Nucleus accumbens (tissue), 56 donors: ENCODE data around the gene NOX5.

Experiments used
- DNase-seq, 56 donors: peaks; one replicate each; lab custom pipeline; 2025; lab: John Stamatoyannopoulos, UW

Gene NOX5

DNA sequence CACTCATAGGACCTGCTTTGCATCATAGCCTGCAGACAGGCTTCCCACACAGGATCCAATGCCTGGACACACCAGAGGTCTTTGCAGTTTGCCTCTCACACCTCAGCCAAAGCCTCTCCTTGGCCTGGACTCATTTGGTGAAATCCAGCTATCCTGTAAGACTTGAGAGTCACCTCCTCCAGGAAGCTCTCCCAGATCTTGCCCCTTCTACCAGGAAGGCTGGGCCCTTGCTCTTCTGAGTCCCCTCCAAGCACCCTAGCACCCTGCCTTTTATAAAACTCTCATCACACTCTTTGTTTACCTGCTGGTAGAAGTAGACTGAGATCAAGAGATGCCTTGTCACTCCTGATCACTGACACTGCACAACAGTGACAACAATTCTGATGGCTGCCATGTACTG is 79.1 kb downstream of the NOX5 start:
- DNase-seq: no peak

DNA sequence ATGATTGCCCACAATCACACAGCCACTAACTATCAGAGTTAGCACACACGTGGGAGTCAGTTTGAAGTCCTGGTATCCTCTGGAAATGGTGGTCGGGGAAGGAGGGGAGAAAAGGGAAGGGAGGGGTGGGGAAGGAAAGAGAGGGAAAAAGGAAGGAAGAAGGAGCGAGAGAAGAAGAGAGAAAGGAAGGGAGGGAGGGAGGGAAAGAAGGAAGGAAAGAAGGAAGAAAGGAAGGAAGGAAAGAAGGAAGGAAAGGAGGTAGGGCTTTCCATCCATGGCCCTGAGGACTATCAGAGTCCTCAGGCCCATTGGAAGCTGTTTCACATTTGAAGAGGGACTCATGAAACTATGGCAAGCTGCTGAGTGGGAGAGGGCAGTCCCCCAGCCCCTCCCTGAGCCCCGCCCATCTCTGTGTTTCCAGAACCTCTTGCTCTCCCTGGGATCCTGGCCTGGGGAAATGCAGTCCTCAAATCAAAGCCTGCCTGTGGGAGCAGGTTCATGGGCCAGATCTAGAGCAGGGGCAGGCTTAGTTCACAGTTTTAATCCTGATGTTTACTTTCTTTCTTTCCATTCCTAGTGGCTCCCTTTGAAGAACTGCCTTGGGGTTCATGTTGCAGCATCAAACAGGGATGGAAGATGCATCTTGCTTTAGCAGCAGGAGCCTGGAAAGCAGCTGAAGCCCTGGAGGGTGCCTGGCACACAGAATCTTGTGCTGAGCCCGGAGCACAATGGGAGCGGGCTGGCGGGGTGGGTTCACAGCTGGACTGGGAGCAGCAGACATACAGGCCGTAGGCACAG is 79.8 kb downstream of the NOX5 start:
- peak in 4 of 56 donors; percentile 14 to 34 (median 27) for DNase-seq

DNA sequence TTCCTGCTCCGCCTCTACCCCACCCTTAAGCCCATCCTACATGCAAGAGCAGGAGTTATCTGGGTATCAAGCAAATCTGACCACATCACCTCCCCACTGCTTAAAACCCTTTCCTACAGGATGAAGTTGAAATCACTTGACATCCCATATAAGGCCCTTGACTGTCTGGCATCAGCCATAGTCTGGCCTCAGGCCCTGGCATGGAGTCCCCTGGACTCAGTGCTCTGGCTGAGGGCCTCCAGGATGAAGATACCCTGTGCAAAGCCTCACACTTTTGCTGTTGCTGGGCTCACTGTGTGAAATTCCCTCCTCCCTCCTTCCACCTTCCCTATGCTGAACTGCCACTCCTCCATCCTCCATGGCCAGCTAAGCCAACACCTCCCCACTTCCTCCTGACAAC is 80.8 kb downstream of the NOX5 start:
- DNase-seq: peak in 1 of 56 donors; percentile 17

DNA sequence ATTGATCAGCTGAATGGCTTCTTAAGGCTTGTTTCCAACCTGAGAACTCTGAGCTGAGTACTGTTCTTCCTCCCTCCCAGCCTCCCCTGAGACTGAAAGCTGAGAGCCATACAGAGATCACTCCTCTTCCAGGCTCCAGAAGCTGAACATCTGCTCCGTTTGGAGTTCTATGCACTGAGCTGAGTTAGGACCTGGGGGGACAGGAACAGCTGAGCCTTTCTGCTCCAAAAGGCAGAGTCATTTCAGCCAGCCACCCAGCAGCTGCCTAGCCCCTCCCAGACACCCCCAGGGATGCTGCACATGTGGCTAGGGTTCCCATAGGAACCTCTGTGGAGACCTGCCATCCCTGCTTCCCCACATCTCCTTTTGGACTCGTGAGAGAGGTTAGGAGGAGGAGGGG is 81.7 kb downstream of the NOX5 start:
- no peak for DNase-seq

DNA sequence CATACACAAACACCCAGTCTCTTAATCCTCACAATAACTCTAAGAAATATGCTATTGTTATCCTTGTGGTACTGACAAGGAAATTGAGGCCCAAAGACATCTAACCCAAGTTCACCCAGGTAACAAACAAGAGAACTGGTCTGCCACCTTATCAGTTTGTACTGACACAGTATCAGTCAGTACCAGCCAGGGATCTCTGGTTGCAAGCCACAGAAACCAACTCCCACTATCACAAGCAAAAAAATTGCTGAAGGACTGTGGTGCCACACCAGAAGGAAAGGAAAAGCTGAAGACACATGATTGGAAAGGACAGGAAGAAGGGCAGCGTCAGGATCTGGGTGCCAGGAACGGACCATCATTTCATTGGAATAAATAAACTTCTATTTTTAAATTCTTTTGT is 82.1 kb downstream of the NOX5 start:
- no peak for DNase-seq

DNA sequence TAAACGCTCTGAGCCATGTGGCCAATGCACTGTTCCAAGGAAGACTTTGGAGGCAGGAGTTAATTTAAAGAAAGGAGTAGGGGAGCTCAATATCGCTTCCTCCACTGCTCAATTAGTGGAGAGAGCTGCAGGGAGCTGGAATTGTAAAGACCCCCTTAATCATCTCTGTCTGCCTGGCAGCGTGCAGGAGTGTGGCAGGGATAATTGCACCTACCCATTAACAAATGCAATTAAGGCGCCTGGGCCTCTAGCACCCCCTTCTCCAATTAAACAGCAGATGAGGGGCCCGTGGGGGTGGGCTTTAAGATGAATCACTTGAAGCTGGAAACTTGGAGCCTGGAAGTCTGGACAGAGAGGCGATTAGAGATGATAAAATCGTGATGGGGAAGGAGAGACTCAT is 84.3 kb downstream of the NOX5 start:
- DNase-seq: no peak

DNA sequence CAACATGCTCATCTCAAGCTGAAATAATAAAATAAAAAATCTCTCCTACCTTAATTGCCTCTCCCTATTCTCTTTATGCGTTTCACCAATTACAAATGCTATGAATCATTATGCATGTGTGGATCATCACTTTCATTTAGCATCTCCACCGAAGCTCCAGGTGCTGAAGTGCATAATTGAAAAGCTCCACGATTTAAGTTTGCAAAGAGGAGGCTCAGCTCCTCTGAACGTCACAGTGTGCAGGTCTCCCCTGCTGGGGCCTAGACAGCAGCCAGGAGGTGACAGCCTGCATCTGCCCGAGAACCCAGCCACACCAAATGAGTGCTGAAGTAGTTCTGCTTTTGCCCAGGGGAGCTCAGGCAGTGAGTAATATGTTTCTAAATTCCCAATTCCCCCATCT is 85.4 kb downstream of the NOX5 start:
- DNase-seq: peak in 9 of 56 donors; percentile 11 to 54 (median 26)

DNA sequence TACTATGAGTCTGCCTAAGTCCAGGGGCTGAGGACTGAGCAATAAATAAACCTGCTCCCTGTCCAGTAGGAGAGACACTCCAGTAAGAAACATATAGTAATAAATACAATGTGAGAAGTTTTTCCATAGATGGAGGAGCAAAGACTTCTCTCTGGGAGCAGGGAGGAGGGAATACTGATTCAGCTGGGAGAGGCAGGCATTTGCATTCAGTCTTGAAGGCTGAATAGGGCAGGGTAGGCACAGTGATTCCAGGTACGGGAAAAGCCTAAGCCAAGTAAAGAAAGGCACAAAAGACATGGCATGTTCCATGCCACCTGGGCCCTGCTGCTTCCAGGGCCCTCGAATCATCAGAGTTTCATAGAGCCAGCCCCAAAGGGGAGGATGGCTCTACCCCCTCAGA is 86.3 kb downstream of the NOX5 start:
- DNase-seq: peak in 4 of 56 donors; percentile 5 to 21 (median 10)

DNA sequence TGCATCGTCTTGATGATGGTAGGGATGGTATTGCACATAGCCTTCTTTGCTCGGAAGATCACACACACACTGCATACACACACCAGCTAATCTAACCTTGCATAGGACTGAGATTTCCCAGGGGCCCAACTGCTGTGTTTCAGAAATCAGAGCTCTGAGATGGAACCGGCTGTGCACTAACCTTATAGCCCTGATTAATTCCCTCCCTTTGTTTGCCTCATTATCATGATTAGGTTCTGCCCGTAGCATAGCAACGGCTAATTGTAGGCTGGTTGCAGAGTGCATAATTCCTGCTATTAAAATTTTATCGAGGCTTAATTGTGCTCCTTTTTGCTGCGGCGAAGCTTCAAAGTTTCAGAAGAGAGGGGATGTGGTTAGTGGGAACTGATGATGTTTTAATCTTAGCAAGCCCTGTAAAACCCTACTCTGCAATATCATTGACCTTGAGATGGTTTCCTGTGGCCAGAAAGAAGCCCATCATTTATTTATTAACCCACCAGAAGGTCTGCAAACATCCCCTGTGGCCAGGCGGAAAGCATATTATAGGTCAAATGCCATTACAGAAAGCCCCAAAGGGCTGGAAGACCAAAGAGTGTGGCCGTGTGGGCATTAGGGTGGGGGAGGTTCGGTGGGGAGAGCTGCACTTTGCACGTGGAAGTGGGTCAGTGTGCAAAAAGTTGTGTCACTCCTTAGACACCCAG is 89.7 kb downstream of the NOX5 start:
- peak in 3 of 56 donors; percentile 19 to 34 (median 24) for DNase-seq

DNA sequence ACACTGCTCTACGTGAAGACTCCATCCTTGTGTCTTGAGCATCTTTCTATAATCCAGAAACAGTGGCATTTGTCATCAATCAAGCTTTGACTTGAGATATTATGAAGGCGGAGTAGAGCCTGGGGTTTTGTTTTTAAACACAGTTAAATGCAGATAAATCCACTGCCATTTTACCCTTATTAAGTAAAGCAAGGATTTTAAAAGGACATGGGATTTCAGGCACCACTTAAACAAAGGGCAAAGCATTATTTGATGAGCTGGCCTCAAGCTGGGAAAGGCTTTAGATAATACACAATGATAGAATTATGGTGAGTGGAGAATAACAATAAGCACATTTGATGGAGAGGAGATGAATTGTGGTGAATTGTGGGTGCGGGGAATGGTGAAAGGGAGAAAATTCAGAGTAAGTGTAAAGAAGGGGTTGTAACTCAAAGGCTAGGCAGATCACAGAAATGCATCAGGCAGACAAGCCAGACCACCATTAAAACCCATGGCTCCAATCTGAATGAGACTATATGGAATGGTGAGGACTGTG is 91.0 kb downstream of the NOX5 start:
- no peak for DNase-seq

DNA sequence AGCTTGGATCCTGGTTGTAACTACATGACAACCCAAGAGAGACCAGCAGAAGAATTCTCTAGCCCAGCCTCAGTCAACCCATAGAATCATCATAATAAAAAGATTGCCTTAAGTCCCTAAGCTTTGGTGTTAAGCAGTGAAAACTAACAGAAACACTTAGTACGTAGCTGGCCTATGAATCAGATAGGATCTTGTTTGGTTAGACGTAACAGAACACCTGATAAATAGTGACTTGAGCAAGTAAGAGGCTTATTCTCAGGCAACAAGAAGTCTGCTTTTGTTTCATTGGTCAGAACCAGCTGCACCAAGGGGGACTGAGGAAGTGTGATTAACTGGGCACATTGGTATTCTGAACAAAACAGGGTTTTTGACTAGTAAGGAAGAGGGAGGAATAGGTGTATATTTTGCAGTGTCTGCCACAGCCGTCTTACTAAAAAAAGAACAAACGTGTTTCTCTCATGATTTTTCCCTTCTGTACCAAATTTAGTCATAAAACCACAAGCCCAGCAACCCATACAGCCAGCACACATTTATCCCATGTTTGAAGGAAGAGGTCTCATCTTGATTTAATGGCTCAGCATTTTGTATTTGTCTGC is 92.6 kb downstream of the NOX5 start:
- DNase-seq: no peak
